Neural progenitor cell (in vitro differentiated cells): ENCODE measurements around the gene SPATA13. TPM values are rescaled to one million over a fixed set of nuclear protein-coding genes. Genes with fewer than 3 reads are reported as not detected.

Experiments
- DNase-seq: peaks from one replicate; pipeline ENCODE4 v3.0.0-alpha.2; 2016; ENCODE audit warnings: low spot score
- H2AFZ ChIP-seq: fragments of 200-600 bp; sonication (generic); replicated peaks from 2 replicates; pipeline ENCODE4 v1.6.1; 2016; ENCODE audit warnings: antibody characterized with exemption
- H3F3A ChIP-seq: fragments of 200-600 bp; sonication (generic); 2 replicates; pipeline ENCODE4 v1.6.1; 2016; ENCODE audit warnings: antibody characterized with exemption, low read depth
- H3K27ac ChIP-seq: fragments of 200-600 bp; sonication (generic); 2 replicates; pipeline ENCODE4 v1.5.1; 2016; ENCODE audit warnings: mild to moderate bottlenecking
- H3K27me3 ChIP-seq: fragments of 200-600 bp; sonication (generic); 2 replicates; pipeline ENCODE4 v1.6.1; 2016; ENCODE audit warnings: mild to moderate bottlenecking, moderate library complexity
- H3K36me3 ChIP-seq: fragments of 200-600 bp; sonication (generic); 2 replicates; pipeline ENCODE4 v1.5.1; 2016
- H3K4me1 ChIP-seq: fragments of 200-600 bp; sonication (generic); 2 replicates; pipeline ENCODE4 v1.6.1; 2016; ENCODE audit warnings: mixed run types
- H3K4me2 ChIP-seq: fragments of 200-600 bp; sonication (generic); 2 replicates; pipeline ENCODE4 v1.6.1; 2016
- H3K4me3 ChIP-seq: fragments of 200-600 bp; sonication (generic); 2 replicates; pipeline ENCODE4 v1.5.1; 2016
- H3K79me2 ChIP-seq: fragments of 200-600 bp; sonication (generic); 2 replicates; pipeline ENCODE4 v1.6.1; 2016; ENCODE audit warnings: low read depth
- H3K9ac ChIP-seq: fragments of 200-600 bp; sonication (generic); 2 replicates; pipeline ENCODE4 v1.6.1; 2016
- H3K9me3 ChIP-seq: fragments of 200-600 bp; sonication (generic); 2 replicates; pipeline ENCODE4 v1.5.1; 2016; ENCODE audit warnings: low read depth
- H4K20me1 ChIP-seq: fragments of 200-600 bp; sonication (generic); 2 replicates; pipeline ENCODE4 v1.6.1; 2016; ENCODE audit warnings: low read depth
- H3K27ac Mint-ChIP-seq: 3 replicates; pipeline ENCODE4 v1.8.0; 2021; ENCODE audit warnings: mixed read lengths
- H3K27me3 Mint-ChIP-seq: 2 replicates; pipeline ENCODE4 v1.8.0; 2022; ENCODE audit warnings: low read depth, mild to moderate bottlenecking, inconsistent platforms, moderate library complexity, mixed read lengths; ENCODE audit not compliant: insufficient read depth
- H3K36me3 Mint-ChIP-seq: 3 replicates; pipeline ENCODE4 v1.8.0; 2021; ENCODE audit warnings: mixed read lengths
- H3K4me1 Mint-ChIP-seq: 3 replicates; pipeline ENCODE4 v1.8.0; 2021; ENCODE audit warnings: mixed read lengths
- H3K4me3 Mint-ChIP-seq: 3 replicates; pipeline ENCODE4 v1.8.0; 2021; ENCODE audit warnings: mild to moderate bottlenecking, moderate library complexity, mixed read lengths
- H3K9me3 Mint-ChIP-seq: 3 replicates; pipeline ENCODE4 v1.8.0; 2020; ENCODE audit warnings: mixed read lengths
- CTCF ChIP-seq: fragments of 200-600 bp; sonication (generic); IDR thresholded peaks from 2 replicates; pipeline ENCODE4 v1.5.1; 2017; ENCODE audit warnings: antibody characterized with exemption, mild to moderate bottlenecking
- EZH2 ChIP-seq: fragments of 200-600 bp; sonication (generic); IDR thresholded peaks from 2 replicates; pipeline ENCODE4 v1.6.1; 2017; ENCODE audit warnings: antibody characterized with exemption, mild to moderate bottlenecking, moderate library complexity
- EZH2phosphoT487 ChIP-seq: fragments of 200-600 bp; sonication (generic); IDR thresholded peaks from 2 replicates; pipeline ENCODE4 v1.6.1; 2017; ENCODE audit warnings: antibody characterized with exemption
- total RNA-seq: library from RNA; depleted of rRNA; stranded (reverse); fragments of >200 nt; gene quantifications from 2 replicates; pipeline ENCODE4 v1.2.3, GENCODE V29; 2015; ENCODE audit warnings: low replicate concordance

The SPATA13 gene
- total RNA-seq, 1 donor from 2014 or later, result 15.9 TPM

- Mint-ChIP-seq H3K27ac (no peak overlapping the region), H3K36me3 (peaks cover 2% of the 10 kb centered on the region), H3K9me3 (no peaks in the 10 kb centered on the region), H3K4me1 (peaks cover 41% of the 10 kb centered on the region), H3K27me3 (peaks cover 4% of the 10 kb centered on the region), H3K4me3 (no peak overlapping the region)
- no peak overlapping the region for H3K9ac ChIP-seq
- H4K20me1 ChIP-seq, result peaks cover 6% of the 10 kb centered on the region
- no peaks in the 10 kb centered on the region for H3K27me3 ChIP-seq
- H3K79me2 ChIP-seq, result no peaks in the 10 kb centered on the region
- no peak overlapping the region for H3K4me3 ChIP-seq
- peaks cover 16% of the 10 kb centered on the region for H3F3A ChIP-seq
- no peak overlapping the region for H3K27ac ChIP-seq
- H3K4me2 ChIP-seq, result no peak overlapping the region
- peaks cover 28% of the 10 kb centered on the region for H3K4me1 ChIP-seq
- no peak for DNase-seq
- no peaks in the 10 kb centered on the region for H3K9me3 ChIP-seq
- H2AFZ ChIP-seq, result no peak overlapping the region
- no peaks in the 10 kb centered on the region for H3K36me3 ChIP-seq
- TF ChIP-seq EZH2, result no peak
- TF ChIP-seq EZH2phosphoT487, result no peak
- no peak for TF ChIP-seq CTCF
These were observed 114.0 kb downstream of the SPATA13 start for GRCh38 chr13:24274452-24275021.

GRCh38 chr13:24275041-24275440 lies 114.5 kb downstream of the SPATA13 start:
- Histone ChIP-seq H3K4me2 (no peak overlapping the region), H3K9me3 (no peaks in the 10 kb centered on the region)
- H3K27ac Mint-ChIP-seq, result no peak overlapping the region

GRCh38 chr13:24276306-24276705 lies 115.8 kb downstream of the SPATA13 start:
- no peaks in the 10 kb centered on the region for H3K9me3 Mint-ChIP-seq
- Histone ChIP-seq H4K20me1 (no peaks in the 10 kb centered on the region), H3F3A (peaks cover 6% of the 10 kb centered on the region), H3K9me3 (no peaks in the 10 kb centered on the region), H3K79me2 (no peaks in the 10 kb centered on the region), H3K9ac (no peak overlapping the region), H2AFZ (no peak overlapping the region), H3K27ac (no peak overlapping the region), H3K4me1 (peaks cover 22% of the 10 kb centered on the region), H3K36me3 (no peaks in the 10 kb centered on the region), H3K4me2 (no peak overlapping the region), H3K27me3 (no peaks in the 10 kb centered on the region), H3K4me3 (no peak overlapping the region)
- no peak overlapping the region for H3K27ac Mint-ChIP-seq
- H3K4me3 Mint-ChIP-seq, result no peak overlapping the region
- DNase-seq, result no peak
- peaks cover 25% of the 10 kb centered on the region for H3K4me1 Mint-ChIP-seq
- peaks cover 4% of the 10 kb centered on the region for H3K27me3 Mint-ChIP-seq
- TF ChIP-seq EZH2 (no peak), CTCF (no peak), EZH2phosphoT487 (no peak)
- peaks cover 2% of the 10 kb centered on the region for H3K36me3 Mint-ChIP-seq

More at GRCh38 chr13:24275041-24275440, 114.5 kb downstream of the SPATA13 start:
- H3K79me2 ChIP-seq, result no peaks in the 10 kb centered on the region
- H3F3A ChIP-seq, result peaks cover 16% of the 10 kb centered on the region
- Mint-ChIP-seq H3K9me3 (no peaks in the 10 kb centered on the region), H3K4me1 (peaks cover 38% of the 10 kb centered on the region), H3K27me3 (peaks cover 4% of the 10 kb centered on the region), H3K36me3 (peaks cover 2% of the 10 kb centered on the region), H3K4me3 (no peak overlapping the region)
- H3K4me3 ChIP-seq, result no peak overlapping the region
- TF ChIP-seq EZH2phosphoT487 (no peak), CTCF (no peak), EZH2 (no peak)
- peaks cover 28% of the 10 kb centered on the region for H3K4me1 ChIP-seq
- no peak for DNase-seq
- no peak overlapping the region for H3K9ac ChIP-seq
- H3K27ac ChIP-seq, result no peak overlapping the region
- H2AFZ ChIP-seq, result no peak overlapping the region
- H4K20me1 ChIP-seq, result peaks cover 6% of the 10 kb centered on the region
- H3K36me3 ChIP-seq, result no peaks in the 10 kb centered on the region
- H3K27me3 ChIP-seq, result no peaks in the 10 kb centered on the region
